ENCODE results near the gene ATP2C2. TPM values are rescaled to one million over a fixed set of nuclear protein-coding genes. Genes with fewer than 3 reads are reported as not detected.

ATP2C2 gene
- total RNA-seq, 1 experiment from 2014 or later, result 4.3 TPM

DNA sequence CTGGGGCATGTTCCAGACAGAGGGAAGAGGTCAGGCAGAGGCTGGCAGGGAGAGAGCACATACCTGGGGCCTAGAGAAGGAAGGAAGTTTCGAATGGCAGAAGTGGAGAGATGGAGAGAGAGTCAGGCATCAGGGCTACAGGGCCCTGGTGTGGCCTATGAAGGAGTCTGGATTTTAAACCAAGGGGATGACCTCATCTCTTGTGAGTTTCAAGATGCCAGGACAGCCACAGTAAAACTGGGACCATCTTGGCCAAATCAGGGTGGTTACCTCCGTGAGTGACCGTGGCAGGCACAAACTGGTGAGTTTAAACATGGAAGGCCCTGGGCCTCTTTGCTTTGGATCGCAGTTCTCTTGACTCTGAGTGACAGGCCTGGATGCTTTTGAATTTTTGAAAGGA is 7.6 kb upstream of the ATP2C2 start (continued):
- no peak for TF ChIP-seq ZNF317 (CRISPR knock-in tag; IDR thresholded peaks at IDR 0.05; ENCODE audit: borderline replicate concordance, low read depth)
- TF ChIP-seq, protein P1, sequence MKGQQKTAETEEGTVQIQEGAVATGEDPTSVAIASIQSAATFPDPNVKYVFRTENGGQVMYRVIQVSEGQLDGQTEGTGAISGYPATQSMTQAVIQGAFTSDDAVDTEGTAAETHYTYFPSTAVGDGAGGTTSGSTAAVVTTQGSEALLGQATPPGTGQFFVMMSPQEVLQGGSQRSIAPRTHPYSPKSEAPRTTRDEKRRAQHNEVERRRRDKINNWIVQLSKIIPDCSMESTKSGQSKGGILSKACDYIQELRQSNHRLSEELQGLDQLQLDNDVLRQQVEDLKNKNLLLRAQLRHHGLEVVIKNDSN (CRISPR knock-in tag; IDR thresholded peaks at IDR 0.05), result no peak

DNA sequence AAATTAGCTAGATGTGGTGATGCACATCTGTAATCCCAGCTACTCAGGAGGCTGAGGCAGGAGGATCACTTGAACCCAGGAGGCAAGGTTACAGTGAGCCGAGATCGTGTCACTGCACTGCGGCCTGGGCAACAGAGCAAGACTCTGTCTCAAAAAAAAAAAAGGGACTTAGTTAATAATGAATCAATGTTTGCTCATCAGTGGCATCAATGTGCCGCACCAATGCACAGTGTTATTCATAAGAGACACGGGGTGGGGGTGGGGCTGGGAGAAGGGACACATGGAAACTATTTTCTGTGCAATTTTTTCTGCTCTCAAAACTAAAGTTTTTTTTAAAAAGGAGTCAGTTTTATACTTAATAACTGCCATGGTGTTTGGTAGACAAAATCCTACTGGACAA is 6.8 kb upstream of the ATP2C2 start:
- Mint-ChIP-seq H3K36me3 (no peaks in the 10 kb centered on the region), H3K4me3 (no peak overlapping the region), H3K4me1 (peaks cover 17% of the 10 kb centered on the region), H3K27me3 (ENCODE audit: low read depth) (peaks cover 3% of the 10 kb centered on the region), H3K9me3 (no peaks in the 10 kb centered on the region), H3K27ac (no peak overlapping the region)
- TF ChIP-seq CREB1 (CRISPR knock-in tag; IDR thresholded peaks at IDR 0.05), result no peak
- TF ChIP-seq, protein P2, sequence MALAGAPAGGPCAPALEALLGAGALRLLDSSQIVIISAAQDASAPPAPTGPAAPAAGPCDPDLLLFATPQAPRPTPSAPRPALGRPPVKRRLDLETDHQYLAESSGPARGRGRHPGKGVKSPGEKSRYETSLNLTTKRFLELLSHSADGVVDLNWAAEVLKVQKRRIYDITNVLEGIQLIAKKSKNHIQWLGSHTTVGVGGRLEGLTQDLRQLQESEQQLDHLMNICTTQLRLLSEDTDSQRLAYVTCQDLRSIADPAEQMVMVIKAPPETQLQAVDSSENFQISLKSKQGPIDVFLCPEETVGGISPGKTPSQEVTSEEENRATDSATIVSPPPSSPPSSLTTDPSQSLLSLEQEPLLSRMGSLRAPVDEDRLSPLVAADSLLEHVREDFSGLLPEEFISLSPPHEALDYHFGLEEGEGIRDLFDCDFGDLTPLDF (CRISPR knock-in tag; IDR thresholded peaks at IDR 0.05), result no peak
- TF ChIP-seq TEAD1 (CRISPR knock-in tag; IDR thresholded peaks at IDR 0.05), result no peak
- TF ChIP-seq, protein P3, sequence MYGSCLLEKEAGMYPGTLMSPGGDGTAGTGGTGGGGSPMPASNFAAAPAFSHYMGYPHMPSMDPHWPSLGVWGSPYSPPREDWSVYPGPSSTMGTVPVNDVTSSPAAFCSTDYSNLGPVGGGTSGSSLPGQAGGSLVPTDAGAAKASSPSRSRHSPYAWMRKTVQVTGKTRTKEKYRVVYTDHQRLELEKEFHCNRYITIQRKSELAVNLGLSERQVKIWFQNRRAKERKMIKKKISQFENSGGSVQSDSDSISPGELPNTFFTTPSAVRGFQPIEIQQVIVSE (CRISPR knock-in tag; IDR thresholded peaks at IDR 0.05; ENCODE audit: borderline replicate concordance), result no peak
- TF ChIP-seq, protein P4, sequence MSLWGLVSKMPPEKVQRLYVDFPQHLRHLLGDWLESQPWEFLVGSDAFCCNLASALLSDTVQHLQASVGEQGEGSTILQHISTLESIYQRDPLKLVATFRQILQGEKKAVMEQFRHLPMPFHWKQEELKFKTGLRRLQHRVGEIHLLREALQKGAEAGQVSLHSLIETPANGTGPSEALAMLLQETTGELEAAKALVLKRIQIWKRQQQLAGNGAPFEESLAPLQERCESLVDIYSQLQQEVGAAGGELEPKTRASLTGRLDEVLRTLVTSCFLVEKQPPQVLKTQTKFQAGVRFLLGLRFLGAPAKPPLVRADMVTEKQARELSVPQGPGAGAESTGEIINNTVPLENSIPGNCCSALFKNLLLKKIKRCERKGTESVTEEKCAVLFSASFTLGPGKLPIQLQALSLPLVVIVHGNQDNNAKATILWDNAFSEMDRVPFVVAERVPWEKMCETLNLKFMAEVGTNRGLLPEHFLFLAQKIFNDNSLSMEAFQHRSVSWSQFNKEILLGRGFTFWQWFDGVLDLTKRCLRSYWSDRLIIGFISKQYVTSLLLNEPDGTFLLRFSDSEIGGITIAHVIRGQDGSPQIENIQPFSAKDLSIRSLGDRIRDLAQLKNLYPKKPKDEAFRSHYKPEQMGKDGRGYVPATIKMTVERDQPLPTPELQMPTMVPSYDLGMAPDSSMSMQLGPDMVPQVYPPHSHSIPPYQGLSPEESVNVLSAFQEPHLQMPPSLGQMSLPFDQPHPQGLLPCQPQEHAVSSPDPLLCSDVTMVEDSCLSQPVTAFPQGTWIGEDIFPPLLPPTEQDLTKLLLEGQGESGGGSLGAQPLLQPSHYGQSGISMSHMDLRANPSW (CRISPR knock-in tag; conservative IDR thresholded peaks at IDR 0.05; ENCODE audit: low read depth), result no peak
- TF ChIP-seq ATF1 (CRISPR knock-in tag; IDR thresholded peaks at IDR 0.05), result no peak
- ChIA-PET POLR2A (no interaction called here), CTCF (no interaction called here)
- no peak for ATAC-seq
- no peak for DNase-seq (ENCODE audit: low spot score)

DNA sequence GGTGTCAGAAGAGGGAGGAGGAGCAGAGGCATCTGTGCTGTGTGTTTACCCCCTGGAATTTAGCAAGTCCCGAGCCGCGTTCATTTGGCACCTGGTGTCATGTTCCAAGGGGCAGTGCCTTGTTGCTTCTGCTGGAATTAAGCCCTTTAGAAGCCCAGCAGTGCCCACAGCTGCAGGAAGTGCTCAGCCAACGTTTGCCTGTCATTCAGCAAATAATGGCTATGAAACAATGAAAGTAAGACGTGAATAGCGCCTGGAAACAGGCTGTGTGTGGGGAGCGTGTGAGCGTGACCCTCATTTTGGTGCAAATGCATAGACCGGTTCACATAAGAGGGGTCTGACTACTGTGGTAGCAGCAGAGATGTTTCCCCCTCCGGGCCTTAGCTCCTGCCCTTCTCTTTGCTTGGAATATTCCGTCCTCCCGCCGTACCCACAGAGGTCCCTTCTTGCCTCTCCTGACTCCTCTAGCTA is 5.8 kb upstream of the ATP2C2 start:
- Mint-ChIP-seq H3K27me3 (ENCODE audit: low read depth) (peaks cover 11% of the 10 kb centered on the region), H3K4me1 (peaks cover 22% of the 10 kb centered on the region), H3K9me3 (no peaks in the 10 kb centered on the region), H3K27ac (peak overlapping the region; percentile 57; the same call in 1 of the 2 replicates), H3K4me3 (no peak overlapping the region), H3K36me3 (no peaks in the 10 kb centered on the region)
- TF ChIP-seq, protein P5, sequence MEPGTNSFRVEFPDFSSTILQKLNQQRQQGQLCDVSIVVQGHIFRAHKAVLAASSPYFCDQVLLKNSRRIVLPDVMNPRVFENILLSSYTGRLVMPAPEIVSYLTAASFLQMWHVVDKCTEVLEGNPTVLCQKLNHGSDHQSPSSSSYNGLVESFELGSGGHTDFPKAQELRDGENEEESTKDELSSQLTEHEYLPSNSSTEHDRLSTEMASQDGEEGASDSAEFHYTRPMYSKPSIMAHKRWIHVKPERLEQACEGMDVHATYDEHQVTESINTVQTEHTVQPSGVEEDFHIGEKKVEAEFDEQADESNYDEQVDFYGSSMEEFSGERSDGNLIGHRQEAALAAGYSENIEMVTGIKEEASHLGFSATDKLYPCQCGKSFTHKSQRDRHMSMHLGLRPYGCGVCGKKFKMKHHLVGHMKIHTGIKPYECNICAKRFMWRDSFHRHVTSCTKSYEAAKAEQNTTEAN (CRISPR knock-in tag; IDR thresholded peaks at IDR 0.05), result no peak
- TF ChIP-seq HMGA2 (CRISPR knock-in tag; IDR thresholded peaks at IDR 0.05), result no peak
- no peak for TF ChIP-seq FOXK1 (CRISPR knock-in tag; IDR thresholded peaks at IDR 0.05)
- TF ChIP-seq, protein P6, sequence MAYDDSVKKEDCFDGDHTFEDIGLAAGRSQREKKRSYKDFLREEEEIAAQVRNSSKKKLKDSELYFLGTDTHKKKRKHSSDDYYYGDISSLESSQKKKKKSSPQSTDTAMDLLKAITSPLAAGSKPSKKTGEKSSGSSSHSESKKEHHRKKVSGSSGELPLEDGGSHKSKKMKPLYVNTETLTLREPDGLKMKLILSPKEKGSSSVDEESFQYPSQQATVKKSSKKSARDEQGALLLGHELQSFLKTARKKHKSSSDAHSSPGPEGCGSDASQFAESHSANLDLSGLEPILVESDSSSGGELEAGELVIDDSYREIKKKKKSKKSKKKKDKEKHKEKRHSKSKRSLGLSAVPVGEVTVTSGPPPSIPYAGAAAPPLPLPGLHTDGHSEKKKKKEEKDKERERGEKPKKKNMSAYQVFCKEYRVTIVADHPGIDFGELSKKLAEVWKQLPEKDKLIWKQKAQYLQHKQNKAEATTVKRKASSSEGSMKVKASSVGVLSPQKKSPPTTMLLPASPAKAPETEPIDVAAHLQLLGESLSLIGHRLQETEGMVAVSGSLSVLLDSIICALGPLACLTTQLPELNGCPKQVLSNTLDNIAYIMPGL (CRISPR knock-in tag; IDR thresholded peaks at IDR 0.05), result no peak
- TF ChIP-seq SMAD3 (CRISPR knock-in tag; IDR thresholded peaks at IDR 0.05; ENCODE audit: borderline replicate concordance), result no peak
- ATAC-seq (no peak; the same call in 1 of the 2 replicates), DNase-seq (ENCODE audit: low spot score) (no peak)
- ChIA-PET CTCF (interaction anchor here (0.6 to 0.7 kb wide), 3 partner anchors 86 to 812 kb away, joined by 3 to 4 read pairs (median 4); no protein-coding TSS in a partner anchor), POLR2A (interaction anchor here (0.6 kb wide), 1 partner anchor 201 kb away, joined by 3 read pairs; no protein-coding TSS in a partner anchor)

Measured in WTC11 (cell line).